Stimulated activated naive CD8-positive, alpha-beta T cell treated with anti-CD3 and anti-CD28 coated beads, Interleukin-15, amount 100 ng/mL, for 72 hours (primary cell): ENCODE data around the gene PTGDR2.

Source experiments
- ATAC-seq: fragments of 150-1000 bp; cut with Tn5 transposase; 2 replicates; pipeline ENCODE4 v1.10.0; 2021; ENCODE audit warnings: mild to moderate bottlenecking, moderate library complexity
- DNase-seq, 2 donors: peaks; one replicate each; pipeline ENCODE4 v3.0.0; 2021 to 2022
- H3K27ac Mint-ChIP-seq, 2 donors: one replicate each; pipeline ENCODE4 v1.8.0; 2022; ENCODE audit warnings: mild to moderate bottlenecking in 2 of 2, mixed read lengths in 2 of 2, moderate library complexity in 2 of 2
- H3K27me3 Mint-ChIP-seq: one replicate; pipeline ENCODE4 v1.8.0; 2022; ENCODE audit warnings: mixed read lengths
- H3K4me1 Mint-ChIP-seq: one replicate; pipeline ENCODE4 v1.8.0; 2022; ENCODE audit warnings: mild to moderate bottlenecking, mixed read lengths
- H3K4me3 Mint-ChIP-seq, 2 donors: one replicate each; pipeline ENCODE4 v1.8.0; 2022; ENCODE audit warnings: mild to moderate bottlenecking in 2 of 2, mixed read lengths in 2 of 2, moderate library complexity in 1 of 2
- H3K9me3 Mint-ChIP-seq, 2 donors: one replicate each; pipeline ENCODE4 v1.8.0; 2022; ENCODE audit warnings: mixed read lengths in 2 of 2

Gene PTGDR2

DNA sequence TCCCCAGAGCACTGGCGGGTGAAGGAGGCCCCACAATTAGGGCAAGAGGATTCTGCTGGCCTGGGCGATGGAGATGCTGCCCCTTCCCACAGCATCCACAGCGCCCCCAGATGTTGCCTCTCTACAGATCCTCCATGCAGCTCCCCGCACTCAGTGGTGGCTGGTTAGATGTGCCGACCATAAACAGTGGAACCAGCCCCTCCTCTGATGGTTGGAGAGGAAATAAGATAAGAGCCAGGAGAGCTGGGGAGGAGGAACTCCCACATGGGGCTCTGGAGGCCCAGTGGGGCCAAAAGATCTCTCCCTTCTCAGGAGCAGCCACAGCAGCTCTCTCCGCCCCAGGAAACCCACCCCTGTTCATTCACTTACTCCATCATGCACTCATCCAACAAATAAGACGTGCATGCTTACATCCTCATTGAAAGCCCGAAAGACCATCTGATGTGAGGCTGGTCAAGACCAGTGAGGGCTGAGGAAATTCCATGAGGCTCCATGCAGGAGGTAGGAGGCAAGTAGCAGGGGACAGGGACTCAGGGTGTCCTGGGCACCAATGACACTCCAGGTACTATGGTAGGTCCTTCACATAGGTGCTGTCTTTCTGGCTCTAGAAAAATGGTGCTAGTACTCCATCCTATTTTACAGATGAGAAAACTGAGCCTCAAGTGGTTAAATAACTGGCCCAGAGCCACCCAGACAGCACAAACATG, 1.5 kb downstream of the PTGDR2 start:
- no peaks in the 10 kb centered on the region for H3K27me3 Mint-ChIP-seq
- no peak overlapping the region for H3K4me3 Mint-ChIP-seq
- no peak for DNase-seq
- peaks cover 41% of the 10 kb centered on the region for H3K4me1 Mint-ChIP-seq
- no peak for ATAC-seq
- no peaks in the 10 kb centered on the region for H3K9me3 Mint-ChIP-seq
- H3K27ac Mint-ChIP-seq = no peak overlapping the region

DNA sequence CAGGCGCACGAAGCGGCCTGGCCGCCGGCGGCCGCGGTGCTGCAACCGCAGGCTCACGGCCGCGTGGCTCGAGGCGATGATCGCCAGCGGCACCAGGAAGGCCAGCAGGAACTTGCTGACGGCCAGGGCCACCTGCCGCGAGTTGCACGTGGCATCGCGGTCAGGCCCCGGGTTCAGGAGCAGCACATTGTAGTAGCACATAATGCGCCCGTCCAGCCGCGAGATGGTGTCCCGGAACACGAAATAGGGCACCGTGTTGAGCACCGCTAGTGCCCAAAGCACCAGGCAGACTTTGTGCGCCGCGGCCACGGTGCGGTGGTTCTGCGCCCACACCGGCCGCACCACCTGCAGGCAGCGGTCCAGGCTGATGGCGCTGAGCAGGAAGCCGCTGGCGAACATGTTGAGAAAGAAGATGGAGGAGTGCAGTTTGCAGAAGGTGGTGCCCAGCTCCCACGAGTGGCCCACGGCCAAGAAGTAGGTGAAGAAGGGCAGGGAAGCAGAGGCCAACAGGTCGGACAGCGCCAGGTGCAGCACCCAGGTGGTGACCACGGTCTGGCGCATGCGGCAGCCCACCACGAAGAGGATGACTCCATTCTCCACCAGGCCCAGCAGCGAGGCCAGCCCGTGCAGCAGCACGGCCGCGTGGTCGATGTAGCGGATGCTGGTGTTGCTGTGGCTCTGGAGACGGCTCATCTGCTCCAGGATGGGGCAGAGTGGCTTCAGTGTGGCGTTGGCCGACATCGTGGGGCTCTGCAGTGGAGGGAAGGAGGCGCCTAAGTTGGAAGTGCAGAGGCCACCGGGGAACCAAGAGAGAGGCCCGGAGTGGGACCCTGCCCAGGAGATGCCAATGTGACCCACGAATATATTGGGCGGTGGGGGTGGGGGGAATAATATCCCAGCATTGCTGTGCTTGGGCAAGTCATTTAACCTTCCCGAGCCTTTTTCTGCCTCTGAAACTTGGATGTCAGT, 2.5 kb downstream of the PTGDR2 start:
- Mint-ChIP-seq H3K27ac (no peak overlapping the region), H3K9me3 (no peaks in the 10 kb centered on the region), H3K27me3 (no peaks in the 10 kb centered on the region), H3K4me1 (peaks cover 31% of the 10 kb centered on the region), H3K4me3 (no peak overlapping the region)
- DNase-seq (no peak), ATAC-seq (no peak)

DNA sequence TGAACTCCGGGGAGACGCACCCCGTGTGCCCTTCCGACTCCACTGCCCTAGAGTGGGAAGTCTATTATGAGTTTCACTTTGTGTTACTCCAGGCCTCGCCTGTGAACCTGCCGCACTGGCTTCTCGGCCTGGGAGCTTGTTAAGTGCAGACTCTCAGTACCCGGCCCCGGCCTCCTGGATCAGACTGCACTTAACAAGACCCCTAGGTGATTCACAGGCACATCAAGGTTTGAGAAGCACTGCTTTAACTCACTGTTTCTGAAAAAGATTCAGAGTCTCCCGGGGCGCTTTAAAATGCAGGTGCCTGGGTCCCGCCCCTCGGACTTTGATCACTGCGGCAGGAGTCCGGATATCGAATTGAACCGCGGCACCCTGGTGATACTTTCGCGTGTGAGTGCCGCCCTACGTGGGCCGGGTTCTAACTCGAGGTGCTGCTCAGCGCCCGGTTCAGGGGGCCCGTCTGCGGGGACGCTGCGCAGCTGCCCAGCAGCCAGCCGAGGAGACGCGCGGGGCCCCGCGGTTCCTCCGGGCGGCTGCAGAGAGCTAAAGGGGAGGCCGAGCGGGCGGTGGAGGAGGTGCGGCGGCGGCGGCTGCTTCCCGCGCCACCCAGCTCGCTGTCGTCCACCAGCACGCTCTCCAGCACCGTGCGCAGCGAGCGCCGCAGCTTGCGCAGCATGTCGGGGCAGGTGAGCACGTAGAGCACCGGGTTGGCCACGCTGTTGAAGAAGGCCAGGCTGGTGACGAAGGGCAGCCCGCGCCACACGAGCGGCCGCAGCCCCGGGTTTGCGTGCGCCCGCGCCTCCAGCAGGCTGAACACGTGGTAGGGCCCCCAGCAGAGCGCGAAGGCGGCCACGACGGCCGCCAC, 3.4 kb downstream of the PTGDR2 start:
- Mint-ChIP-seq H3K9me3 (no peaks in the 10 kb centered on the region), H3K4me1 (peaks cover 21% of the 10 kb centered on the region), H3K27me3 (no peaks in the 10 kb centered on the region), H3K4me3 (no peak overlapping the region), H3K27ac (no peak overlapping the region)
- ATAC-seq (peak; percentile 20), DNase-seq (no peak)

DNA sequence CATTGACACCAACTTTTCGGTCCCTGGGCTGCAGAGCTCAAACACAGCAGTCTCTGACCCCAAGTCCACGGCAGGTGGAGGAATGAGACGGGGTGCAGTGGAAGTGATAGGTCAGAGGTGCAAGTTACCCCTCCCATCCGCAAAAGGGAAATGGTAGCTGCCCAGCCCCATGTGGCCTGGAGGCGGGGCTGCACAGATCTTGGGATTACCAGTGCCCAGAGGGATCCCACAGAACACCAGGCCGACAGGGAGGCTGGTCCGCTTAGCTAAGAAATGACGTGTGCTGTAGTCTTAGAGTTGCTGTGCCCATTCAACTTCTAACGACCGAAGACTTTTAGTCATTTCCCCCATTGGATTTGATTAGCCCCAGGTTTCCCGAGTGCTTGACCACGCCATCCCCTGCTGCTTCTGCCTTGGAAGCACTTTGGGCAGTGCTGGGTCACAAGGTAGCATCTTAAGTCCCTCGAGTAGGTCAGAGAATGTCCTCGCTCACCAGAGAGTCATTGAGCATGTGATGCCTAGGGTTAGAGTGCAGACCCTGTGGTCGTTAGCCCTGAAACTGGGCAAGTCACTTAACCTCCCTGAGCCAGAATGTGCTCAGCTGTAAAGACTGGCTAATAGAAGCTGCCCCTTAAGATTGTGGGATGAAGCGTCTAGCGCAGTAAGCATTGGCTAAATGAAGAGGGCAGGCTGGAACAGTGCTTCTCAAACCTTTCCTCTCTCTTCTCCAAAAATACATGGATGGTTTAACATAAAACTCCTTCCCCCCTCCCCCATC, 4.2 kb downstream of the PTGDR2 start:
- DNase-seq (no peak), ATAC-seq (no peak)
- no peak overlapping the region for H3K4me3 Mint-ChIP-seq

DNA sequence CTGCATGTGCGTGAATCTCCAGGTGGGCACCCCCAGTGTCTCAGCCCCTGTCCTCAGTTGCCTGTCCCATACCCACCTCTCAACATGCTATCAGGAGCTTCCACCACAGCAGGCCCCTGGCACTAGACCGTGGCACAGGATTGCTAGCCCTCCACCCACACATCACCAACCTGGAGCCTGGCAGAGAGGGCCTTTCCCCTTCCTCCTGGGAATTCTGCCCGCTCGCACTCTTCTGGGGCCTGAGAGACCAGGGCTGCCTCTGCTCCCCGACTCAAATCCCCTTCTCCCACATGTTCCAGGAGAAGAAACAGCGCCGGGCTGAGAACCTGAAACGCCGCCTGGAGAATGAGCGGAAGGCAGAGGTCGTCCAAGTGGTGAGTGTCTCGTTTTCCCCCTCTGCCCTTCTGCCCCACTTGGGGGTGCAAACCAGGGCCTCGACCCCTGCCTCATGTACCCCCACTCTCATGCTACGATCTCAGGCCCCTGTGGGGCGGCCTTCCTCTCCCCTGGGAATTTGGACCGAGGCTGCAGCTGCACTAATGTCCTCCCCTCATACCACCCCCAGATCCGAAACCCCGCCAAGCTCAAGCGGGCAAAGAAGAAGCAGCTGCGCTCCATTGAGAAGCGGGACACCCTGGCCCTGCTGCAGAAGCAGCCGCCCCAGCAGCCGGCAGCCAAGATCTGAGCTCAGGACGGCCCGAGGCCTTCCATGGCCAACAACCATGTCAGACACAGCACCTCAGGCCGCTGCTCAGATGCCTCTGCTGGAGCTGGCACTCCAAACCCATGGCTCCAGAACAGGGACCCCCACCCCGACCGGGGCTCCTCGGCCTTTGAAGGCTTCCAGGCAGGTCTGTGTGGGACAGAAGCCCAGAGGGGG, 5.9 kb downstream of the PTGDR2 start:
- ATAC-seq = no peak
- peak overlapping the region in 1 of 2 donors; percentile 85 for H3K27ac Mint-ChIP-seq
- peaks cover 16% of the 10 kb centered on the region for H3K4me1 Mint-ChIP-seq
- no peaks in the 10 kb centered on the region for H3K9me3 Mint-ChIP-seq
- no peak overlapping the region for H3K4me3 Mint-ChIP-seq
- no peak for DNase-seq
- no peaks in the 10 kb centered on the region for H3K27me3 Mint-ChIP-seq

More for the DNA sequence above, 4.2 kb downstream of the PTGDR2 start:
- peaks cover 17% of the 10 kb centered on the region for H3K4me1 Mint-ChIP-seq
- no peaks in the 10 kb centered on the region for H3K9me3 Mint-ChIP-seq
- no peak overlapping the region for H3K27ac Mint-ChIP-seq
- no peaks in the 10 kb centered on the region for H3K27me3 Mint-ChIP-seq

DNA sequence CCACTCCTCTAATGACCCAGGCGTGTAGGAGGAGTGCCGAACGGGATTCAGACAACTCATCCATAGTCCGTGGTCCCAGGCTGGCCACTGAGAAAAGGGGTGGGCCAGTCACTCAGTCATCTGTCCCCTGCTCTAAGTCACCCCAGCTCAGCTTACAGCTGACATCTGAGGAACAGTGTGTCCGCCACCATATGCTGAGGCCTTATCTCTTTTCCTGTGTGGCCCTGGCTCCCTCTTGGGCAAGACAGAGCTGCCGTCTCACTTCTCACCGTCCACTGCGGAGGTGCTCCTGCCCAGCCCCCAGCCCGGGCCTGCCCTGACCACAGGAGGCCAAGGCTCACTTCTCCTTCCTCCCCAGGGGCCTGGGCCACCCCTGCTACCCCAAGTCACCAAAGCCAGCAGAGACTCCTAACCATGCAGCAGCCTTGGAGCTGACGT, 7.0 kb downstream of the PTGDR2 start:
- Mint-ChIP-seq H3K27ac (peak overlapping the region in 1 of 2 donors; percentile 47), H3K4me1 (peaks cover 26% of the 10 kb centered on the region), H3K27me3 (no peaks in the 10 kb centered on the region), H3K9me3 (no peaks in the 10 kb centered on the region), H3K4me3 (no peak overlapping the region)
- DNase-seq (no peak), ATAC-seq (no peak)

DNA sequence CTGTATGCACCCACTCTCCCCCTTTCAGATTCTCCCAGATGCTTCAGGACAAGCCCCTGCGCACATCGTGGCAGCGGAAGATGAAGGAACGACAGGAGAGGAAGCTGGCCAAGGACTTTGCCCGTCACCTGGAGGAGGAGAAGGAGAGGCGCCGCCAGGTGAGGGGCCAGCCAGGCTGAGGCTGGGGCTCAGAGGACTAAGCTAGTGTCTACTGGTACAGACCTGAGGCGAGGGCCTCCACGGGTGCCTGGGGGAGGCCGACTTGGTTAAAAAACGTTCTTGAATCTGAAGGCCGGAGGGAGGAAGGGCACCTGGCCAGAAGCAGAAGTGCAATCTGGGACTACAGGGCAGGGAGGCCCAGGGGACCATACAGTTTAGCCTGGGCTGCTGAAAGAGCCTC, 7.9 kb downstream of the PTGDR2 start:
- no peaks in the 10 kb centered on the region for H3K9me3 Mint-ChIP-seq
- no peaks in the 10 kb centered on the region for H3K27me3 Mint-ChIP-seq
- no peak for DNase-seq

DNA sequence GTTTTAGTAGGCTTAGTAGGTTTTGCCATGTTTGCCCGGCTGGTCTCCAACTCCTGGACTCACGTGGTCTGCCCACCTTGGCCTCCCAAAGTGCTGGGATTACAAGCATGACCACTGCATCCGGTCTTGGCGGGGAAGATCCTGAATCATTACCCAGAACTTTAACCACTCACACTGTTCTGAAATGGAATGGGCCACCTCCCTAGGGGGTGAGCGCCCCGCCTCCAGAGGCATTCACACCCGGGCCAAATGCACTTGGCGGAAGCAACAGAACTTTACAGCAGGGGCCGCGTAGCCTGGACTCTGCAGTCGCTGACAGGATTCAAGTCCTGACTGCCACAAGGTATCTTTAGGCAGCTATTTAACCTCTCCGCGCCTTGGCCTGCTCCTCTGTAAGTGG, 8.5 kb downstream of the PTGDR2 start:
- DNase-seq = no peak
- no peak overlapping the region for H3K27ac Mint-ChIP-seq
- ATAC-seq = no peak
- H3K4me1 Mint-ChIP-seq = peaks cover 32% of the 10 kb centered on the region
- H3K4me3 Mint-ChIP-seq = no peak overlapping the region
- no peaks in the 10 kb centered on the region for H3K9me3 Mint-ChIP-seq
- no peaks in the 10 kb centered on the region for H3K27me3 Mint-ChIP-seq

More for the DNA sequence above, 7.9 kb downstream of the PTGDR2 start:
- Mint-ChIP-seq H3K27ac (peak overlapping the region in 1 of 2 donors; percentile 92), H3K4me3 (no peak overlapping the region), H3K4me1 (peaks cover 32% of the 10 kb centered on the region)
- ATAC-seq = no peak

DNA sequence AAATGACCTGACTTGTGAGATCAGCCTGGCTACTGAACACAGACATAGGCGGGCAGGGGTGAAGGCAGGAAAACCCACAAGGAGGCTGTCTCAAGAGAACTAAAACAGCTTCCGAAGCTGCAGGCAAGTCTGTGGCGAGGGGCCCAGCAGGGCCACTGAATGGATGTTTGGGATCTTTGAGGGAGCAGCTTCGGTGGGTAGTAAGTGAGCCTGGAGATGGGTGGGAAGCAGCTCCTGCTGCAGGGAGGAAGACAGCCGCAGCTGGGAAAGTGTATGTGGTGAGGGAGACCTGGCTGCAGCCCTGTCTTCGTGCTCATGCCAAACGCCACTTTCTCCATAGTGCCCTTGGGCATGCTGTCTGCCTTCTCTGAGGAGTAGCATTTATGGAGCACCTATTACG, 10.4 kb downstream of the PTGDR2 start:
- no peak for DNase-seq
- no peak for ATAC-seq
- Mint-ChIP-seq H3K27me3 (no peaks in the 10 kb centered on the region), H3K4me3 (peak overlapping the region; percentile 94), H3K27ac (peak overlapping the region in 1 of 2 donors; percentile 20), H3K9me3 (peaks cover 0 to 6% of the 10 kb centered on the region in 2 donors), H3K4me1 (peaks cover 49% of the 10 kb centered on the region)

DNA sequence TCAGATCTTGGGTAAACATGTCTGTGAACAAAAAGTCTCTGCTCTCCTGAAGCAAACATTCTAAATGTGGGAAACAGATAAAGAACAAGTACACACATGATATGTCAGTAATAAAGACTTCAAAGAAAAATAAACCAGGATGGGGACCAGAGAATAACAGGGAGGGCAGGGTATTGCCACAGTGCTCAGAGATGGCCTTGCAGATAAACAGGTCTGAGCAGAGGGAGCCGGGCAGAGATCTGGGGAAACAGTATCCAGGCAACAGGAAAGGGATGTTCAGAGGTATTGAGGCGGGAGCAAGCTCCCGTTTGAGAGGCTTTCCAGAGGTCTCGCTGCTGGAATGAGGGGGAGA, 10.9 kb downstream of the PTGDR2 start:
- H3K9me3 Mint-ChIP-seq = peaks cover 0 to 6% of the 10 kb centered on the region in 2 donors
- peak overlapping the region; percentile 42 to 83 for H3K27ac Mint-ChIP-seq
- H3K4me3 Mint-ChIP-seq = peak overlapping the region; percentile 94
- ATAC-seq (no peak), DNase-seq (no peak)
- peaks cover 52% of the 10 kb centered on the region for H3K4me1 Mint-ChIP-seq
- no peaks in the 10 kb centered on the region for H3K27me3 Mint-ChIP-seq

DNA sequence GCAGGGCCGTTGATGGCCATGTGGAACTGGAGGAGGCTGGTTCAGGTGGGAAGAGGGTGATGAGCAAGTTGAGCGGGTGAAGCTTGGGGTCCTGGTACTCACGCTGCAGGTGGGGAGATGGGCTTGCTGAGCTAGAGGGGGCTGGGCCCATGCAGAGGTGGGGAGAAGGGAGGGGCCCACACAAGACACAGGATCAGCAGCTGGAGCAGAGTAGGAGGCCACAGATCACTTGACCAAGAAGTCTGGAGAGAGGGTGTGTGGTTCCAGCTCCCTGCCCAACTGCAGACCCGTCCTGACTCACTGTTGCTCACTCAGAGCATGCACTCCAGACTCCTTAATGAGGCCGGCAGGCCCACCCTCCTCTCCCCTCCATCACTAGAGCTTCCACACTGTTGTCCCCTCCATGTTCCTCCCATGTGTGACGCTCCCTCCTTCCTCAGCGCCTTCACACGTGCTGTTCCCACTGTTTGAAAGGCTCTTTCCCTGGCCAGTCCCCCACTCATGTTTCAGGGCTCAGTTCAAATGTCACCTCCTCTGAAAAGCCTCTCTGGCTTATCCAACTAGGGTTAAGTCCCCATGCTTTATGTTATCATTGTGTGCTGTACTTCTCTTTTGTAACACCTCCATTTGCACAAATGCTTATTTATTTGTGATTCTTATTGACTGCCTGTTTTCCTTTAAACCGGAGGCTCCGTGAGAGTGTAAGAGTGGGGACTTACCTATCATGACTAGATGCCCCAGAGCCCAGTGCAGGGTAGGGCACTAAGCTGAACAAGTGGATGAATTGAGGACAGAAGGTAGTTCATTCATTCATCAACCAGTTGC, 11.5 kb downstream of the PTGDR2 start:
- H3K9me3 Mint-ChIP-seq = peaks cover 0 to 6% of the 10 kb centered on the region in 2 donors

DNA sequence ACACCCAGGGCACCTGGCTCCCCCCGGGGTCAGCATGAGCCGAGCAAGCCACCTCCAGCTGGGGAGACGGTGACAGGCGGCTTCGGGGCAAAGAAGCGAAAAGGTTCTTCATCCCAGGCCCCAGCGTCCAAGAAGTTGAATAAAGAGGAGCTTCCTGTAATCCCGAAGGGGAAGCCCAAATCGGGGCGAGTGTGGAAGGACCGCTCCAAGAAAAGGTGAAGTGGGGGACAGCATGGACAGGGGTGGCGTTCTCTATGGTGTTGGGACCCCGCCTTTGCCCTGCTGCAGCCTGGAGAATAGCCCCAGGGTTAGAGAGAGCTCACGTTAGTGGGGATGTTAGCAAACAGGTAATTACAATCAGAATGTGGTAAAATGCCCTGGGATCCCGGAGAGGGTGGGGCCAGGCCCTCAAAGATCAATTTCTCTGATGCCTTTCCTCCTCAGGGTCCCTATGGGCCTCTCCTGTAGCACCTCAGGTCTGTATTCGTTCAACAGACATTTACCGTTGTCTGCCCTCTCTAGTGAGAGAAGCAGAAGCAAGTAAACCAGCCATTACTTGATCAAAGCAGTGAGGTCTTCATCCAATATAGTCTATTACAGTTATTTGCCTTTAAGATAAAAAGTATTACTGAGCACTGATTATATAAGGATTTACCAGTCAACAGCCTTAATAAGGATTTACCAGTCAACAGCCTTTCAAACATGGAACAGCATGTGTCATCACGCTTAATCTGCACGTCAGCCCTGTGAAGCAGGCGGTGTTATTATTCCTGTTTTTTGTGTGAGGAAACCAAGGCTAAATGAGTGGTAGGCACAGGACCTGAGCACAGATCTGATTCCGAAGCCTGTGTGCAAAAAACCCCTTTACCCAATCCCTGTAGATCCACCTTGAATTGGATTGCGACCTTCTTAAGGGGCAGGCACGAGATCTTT, 12.8 kb downstream of the PTGDR2 start:
- DNase-seq (no peak), ATAC-seq (no peak)
- H3K27ac Mint-ChIP-seq = peak overlapping the region; percentile 95 to 96
- H3K9me3 Mint-ChIP-seq = peaks cover 0 to 6% of the 10 kb centered on the region in 2 donors
- peak overlapping the region; percentile 94 for H3K4me3 Mint-ChIP-seq
- no peaks in the 10 kb centered on the region for H3K27me3 Mint-ChIP-seq
- peaks cover 52% of the 10 kb centered on the region for H3K4me1 Mint-ChIP-seq

More for the DNA sequence above, 11.5 kb downstream of the PTGDR2 start:
- Mint-ChIP-seq H3K4me3 (peak overlapping the region; percentile 94), H3K27ac (peak overlapping the region; percentile 90 to 95), H3K4me1 (peaks cover 52% of the 10 kb centered on the region), H3K27me3 (no peaks in the 10 kb centered on the region)
- DNase-seq (no peak), ATAC-seq (no peak)
